Activated CD8-positive, alpha-beta memory T cell treated with anti-CD3 and anti-CD28 coated beads for 48 hours (primary cell): ENCODE results near the gene B9D1.

Source experiments
- DNase-seq, 3 experiments: peaks; one replicate each; pipeline ENCODE4 v3.0.0-alpha.2; 2020; ENCODE audit warnings: low read depth in 2 of 3, low spot score in 2 of 3

B9D1 gene

DNA sequence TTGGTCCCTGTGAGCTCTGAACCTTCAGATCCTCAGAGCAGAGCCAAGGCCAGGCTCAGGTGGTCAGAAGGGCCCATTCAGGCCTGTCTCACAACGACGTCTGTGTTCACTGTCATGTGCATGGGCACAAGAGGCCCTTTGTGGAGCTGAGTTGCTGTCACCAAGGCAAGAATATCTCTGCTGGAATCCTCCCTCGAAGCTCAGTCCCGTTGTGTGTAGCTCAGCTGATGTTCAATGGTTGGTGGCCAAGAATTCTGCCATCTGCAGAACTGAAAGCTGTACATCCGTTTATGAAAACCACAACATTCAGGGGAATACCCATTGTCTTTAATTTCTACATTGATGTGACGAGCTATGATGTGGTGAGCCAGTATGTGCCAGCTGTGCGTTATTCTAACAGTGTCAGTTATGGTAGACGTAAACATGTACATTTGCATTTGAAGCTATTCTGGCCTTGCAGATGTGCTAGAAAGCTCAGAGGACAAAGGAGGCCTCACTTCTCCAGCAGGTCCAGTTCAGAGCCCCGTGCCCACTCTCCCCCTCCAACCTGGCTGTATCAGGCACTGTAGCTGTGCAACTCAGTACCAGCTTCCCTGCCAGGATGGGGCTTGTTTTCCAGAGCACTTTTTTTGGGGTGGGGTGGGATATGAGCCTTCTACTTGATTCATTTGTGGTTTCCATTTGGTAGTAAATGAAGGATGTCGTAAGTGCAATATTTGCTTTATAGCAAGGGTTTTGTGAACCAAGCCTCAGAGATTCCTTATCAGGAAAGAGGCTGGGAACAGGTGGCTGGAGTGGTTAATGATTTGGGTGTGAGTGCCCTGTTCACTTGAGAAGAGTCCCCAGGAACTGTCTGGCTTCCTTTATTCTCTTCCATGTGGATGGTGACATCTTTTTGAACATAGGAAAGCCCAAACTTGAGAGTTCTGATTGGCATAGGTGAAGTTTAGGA lies 56.1 kb downstream of the B9D1 start:
- peak in 1 of 3 experiments; percentile 3 for DNase-seq

GRCh38 chr17:19305761-19306159 lies 56.8 kb downstream of the B9D1 start:
- DNase-seq = no peak

GRCh38 chr17:19305256-19305655 lies 57.3 kb downstream of the B9D1 start:
- no peak for DNase-seq

- DNase-seq = no peak
Observed at GRCh38 chr17:19304751-19305150, 57.8 kb downstream of the B9D1 start.

DNA sequence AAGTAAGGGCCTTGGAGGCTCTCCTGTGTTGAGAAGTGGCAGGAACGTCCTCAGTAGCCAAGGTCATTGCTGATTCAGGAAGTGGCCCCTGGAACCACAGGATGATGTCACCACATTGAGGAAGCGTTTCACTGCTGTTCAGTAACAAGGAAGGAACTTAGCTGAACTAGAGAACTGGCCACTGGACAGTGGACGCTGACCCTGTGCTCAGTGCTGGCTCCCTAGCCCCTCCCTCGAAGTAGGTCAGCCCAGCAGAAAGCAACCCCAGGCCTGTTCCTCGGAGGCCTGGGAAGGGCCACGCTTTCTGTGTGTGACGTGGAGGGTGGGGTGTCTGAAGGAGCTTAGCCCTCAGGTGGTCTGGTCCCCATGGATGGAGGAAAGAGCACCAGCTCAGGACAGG lies 58.3 kb downstream of the B9D1 start:
- DNase-seq = no peak

GRCh38 chr17:19303367-19303776 lies 59.2 kb downstream of the B9D1 start:
- no peak for DNase-seq

- DNase-seq = no peak
Observed at GRCh38 chr17:19302791-19303331, 59.7 kb downstream of the B9D1 start.

DNA sequence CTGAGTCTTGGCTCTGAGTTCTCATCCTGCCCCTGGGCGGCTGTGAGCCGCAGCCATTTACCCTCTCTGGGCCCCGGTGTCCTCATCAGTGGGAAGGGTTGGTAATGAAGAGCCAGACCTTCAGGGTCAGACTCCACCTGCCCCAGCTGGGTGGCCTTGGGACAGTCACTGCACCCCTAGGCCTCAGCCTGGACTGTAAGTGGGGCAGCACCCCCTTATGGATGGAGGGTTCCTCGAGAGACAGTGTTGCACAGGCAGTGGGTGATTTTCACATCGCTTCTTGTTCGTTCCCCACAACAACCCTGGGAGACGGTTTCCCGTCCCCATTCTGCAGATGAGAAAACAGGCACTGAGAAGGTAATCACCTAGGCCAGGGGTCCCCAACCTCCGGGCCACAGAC lies 60.5 kb downstream of the B9D1 start:
- DNase-seq = no peak

- DNase-seq = no peak
Observed at GRCh38 chr17:19301274-19301951, 61.1 kb downstream of the B9D1 start.

GRCh38 chr17:19299866-19300265 lies 62.7 kb downstream of the B9D1 start:
- DNase-seq = no peak

GRCh38 chr17:19299214-19299747 lies 63.2 kb downstream of the B9D1 start:
- DNase-seq = no peak

- no peak for DNase-seq
Observed at GRCh38 chr17:19298569-19299213, 63.8 kb downstream of the B9D1 start.

GRCh38 chr17:19296786-19297778 lies 65.4 kb downstream of the B9D1 start:
- no peak for DNase-seq

- DNase-seq = no peak
Observed at GRCh38 chr17:19295473-19296135, 66.9 kb downstream of the B9D1 start.

GRCh38 chr17:19294443-19294842 lies 68.1 kb downstream of the B9D1 start:
- no peak for DNase-seq
